ENCODE measurements around the gene SOBP.

Gene SOBP

DNA sequence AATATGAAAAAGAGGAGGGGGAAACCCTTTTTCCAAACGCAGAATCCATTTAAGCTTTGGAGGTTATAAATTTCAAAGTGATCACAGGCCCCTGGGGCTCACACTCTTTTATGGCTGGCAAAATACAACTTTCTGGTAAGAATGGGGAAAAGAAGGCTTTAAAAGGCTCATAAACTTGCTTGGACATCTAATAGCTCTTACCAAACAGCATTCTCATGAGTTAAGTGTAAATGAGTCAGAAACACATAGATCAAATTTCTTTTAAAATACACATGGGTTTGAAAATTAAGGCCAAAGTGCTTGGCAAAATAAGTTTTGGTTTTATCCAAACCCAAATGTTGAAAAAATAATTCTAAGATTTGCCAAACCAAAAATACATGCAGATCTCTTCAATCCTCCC is 154.6 kb downstream of the SOBP start:
- POLR2A ChIA-PET, result no interaction called here
- CTCF ChIA-PET, result interaction anchor here (0.9 to 1.0 kb wide), 2 partner anchors 11 to 13 kb away, joined by 3 read pairs; no protein-coding TSS in a partner anchor
- H3K36me3 ChIP-seq (ENCODE audit: control insufficient read depth in 2 of 2, insufficient read depth in 1 of 2, low read length in 2 of 2), result peaks cover 0 to 3% of the 10 kb centered on the region in 2 experiments; a peak in 1 of 3 replicates
- H3K4me3 ChIP-seq (ENCODE audit: low read depth, low read length), result no peak overlapping the region
- H3K4me1 ChIP-seq (ENCODE audit: control insufficient read depth, insufficient read depth, low read length), result peaks cover 8% of the 10 kb centered on the region; the same call in 1 of the 2 replicates
- no peak overlapping the region for H3K27ac ChIP-seq (ENCODE audit: extremely low read depth, low read depth, low read length)
- H3K9me3 ChIP-seq (ENCODE audit: control insufficient read depth, insufficient read depth, low read depth, low read length), result no peaks in the 10 kb centered on the region
- TF ChIP-seq, protein P1, sequence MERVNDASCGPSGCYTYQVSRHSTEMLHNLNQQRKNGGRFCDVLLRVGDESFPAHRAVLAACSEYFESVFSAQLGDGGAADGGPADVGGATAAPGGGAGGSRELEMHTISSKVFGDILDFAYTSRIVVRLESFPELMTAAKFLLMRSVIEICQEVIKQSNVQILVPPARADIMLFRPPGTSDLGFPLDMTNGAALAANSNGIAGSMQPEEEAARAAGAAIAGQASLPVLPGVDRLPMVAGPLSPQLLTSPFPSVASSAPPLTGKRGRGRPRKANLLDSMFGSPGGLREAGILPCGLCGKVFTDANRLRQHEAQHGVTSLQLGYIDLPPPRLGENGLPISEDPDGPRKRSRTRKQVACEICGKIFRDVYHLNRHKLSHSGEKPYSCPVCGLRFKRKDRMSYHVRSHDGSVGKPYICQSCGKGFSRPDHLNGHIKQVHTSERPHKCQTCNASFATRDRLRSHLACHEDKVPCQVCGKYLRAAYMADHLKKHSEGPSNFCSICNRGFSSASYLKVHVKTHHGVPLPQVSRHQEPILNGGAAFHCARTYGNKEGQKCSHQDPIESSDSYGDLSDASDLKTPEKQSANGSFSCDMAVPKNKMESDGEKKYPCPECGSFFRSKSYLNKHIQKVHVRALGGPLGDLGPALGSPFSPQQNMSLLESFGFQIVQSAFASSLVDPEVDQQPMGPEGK (tag by site-specific recombination; IDR thresholded peaks at IDR 0.05), result no peak
- TF ChIP-seq, protein P2, sequence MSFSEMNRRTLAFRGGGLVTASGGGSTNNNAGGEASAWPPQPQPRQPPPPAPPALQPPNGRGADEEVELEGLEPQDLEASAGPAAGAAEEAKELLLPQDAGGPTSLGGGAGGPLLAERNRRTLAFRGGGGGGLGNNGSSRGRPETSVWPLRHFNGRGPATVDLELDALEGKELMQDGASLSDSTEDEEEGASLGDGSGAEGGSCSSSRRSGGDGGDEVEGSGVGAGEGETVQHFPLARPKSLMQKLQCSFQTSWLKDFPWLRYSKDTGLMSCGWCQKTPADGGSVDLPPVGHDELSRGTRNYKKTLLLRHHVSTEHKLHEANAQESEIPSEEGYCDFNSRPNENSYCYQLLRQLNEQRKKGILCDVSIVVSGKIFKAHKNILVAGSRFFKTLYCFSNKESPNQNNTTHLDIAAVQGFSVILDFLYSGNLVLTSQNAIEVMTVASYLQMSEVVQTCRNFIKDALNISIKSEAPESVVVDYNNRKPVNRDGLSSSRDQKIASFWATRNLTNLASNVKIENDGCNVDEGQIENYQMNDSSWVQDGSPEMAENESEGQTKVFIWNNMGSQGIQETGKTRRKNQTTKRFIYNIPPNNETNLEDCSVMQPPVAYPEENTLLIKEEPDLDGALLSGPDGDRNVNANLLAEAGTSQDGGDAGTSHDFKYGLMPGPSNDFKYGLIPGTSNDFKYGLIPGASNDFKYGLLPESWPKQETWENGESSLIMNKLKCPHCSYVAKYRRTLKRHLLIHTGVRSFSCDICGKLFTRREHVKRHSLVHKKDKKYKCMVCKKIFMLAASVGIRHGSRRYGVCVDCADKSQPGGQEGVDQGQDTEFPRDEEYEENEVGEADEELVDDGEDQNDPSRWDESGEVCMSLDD (tag by site-specific recombination; IDR thresholded peaks at IDR 0.05), result no peak
- TF ChIP-seq HOXA7 (CRISPR knock-in tag; IDR thresholded peaks at IDR 0.05; ENCODE audit: borderline replicate concordance) (no peak), ZNF341 (tag by site-specific recombination; IDR thresholded peaks at IDR 0.05; ENCODE audit: low read depth) (no peak), ZNF654 (tag by site-specific recombination; IDR thresholded peaks at IDR 0.05; ENCODE audit: low read depth) (no peak), ZSCAN30 (tag by site-specific recombination; IDR thresholded peaks at IDR 0.05) (0 out of 2 replicates have a peak, but pooled peaks have one; percentile 35), ZNF549 (tag by site-specific recombination; IDR thresholded peaks at IDR 0.05) (no peak), ZNF133 (tag by site-specific recombination; IDR thresholded peaks at IDR 0.05) (no peak), FEZF1 (tag by site-specific recombination; IDR thresholded peaks at IDR 0.05) (peak; percentile 81), ZNF585B (tag by site-specific recombination; IDR thresholded peaks at IDR 0.05) (no peak), PRDM1 (tag by site-specific recombination; IDR thresholded peaks at IDR 0.05) (no peak), ZNF660 (tag by site-specific recombination; IDR thresholded peaks at IDR 0.05) (no peak), GLIS2 (tag by site-specific recombination; IDR thresholded peaks at IDR 0.05) (no peak), ZNF19 (tag by site-specific recombination; IDR thresholded peaks at IDR 0.05; ENCODE audit: low read depth) (no peak), ZEB2 (tag by site-specific recombination; IDR thresholded peaks at IDR 0.05) (no peak)
- TF ChIP-seq, protein P3, sequence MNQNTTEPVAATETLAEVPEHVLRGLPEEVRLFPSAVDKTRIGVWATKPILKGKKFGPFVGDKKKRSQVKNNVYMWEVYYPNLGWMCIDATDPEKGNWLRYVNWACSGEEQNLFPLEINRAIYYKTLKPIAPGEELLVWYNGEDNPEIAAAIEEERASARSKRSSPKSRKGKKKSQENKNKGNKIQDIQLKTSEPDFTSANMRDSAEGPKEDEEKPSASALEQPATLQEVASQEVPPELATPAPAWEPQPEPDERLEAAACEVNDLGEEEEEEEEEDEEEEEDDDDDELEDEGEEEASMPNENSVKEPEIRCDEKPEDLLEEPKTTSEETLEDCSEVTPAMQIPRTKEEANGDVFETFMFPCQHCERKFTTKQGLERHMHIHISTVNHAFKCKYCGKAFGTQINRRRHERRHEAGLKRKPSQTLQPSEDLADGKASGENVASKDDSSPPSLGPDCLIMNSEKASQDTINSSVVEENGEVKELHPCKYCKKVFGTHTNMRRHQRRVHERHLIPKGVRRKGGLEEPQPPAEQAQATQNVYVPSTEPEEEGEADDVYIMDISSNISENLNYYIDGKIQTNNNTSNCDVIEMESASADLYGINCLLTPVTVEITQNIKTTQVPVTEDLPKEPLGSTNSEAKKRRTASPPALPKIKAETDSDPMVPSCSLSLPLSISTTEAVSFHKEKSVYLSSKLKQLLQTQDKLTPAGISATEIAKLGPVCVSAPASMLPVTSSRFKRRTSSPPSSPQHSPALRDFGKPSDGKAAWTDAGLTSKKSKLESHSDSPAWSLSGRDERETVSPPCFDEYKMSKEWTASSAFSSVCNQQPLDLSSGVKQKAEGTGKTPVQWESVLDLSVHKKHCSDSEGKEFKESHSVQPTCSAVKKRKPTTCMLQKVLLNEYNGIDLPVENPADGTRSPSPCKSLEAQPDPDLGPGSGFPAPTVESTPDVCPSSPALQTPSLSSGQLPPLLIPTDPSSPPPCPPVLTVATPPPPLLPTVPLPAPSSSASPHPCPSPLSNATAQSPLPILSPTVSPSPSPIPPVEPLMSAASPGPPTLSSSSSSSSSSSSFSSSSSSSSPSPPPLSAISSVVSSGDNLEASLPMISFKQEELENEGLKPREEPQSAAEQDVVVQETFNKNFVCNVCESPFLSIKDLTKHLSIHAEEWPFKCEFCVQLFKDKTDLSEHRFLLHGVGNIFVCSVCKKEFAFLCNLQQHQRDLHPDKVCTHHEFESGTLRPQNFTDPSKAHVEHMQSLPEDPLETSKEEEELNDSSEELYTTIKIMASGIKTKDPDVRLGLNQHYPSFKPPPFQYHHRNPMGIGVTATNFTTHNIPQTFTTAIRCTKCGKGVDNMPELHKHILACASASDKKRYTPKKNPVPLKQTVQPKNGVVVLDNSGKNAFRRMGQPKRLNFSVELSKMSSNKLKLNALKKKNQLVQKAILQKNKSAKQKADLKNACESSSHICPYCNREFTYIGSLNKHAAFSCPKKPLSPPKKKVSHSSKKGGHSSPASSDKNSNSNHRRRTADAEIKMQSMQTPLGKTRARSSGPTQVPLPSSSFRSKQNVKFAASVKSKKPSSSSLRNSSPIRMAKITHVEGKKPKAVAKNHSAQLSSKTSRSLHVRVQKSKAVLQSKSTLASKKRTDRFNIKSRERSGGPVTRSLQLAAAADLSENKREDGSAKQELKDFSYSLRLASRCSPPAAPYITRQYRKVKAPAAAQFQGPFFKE (tag by site-specific recombination; IDR thresholded peaks at IDR 0.05; ENCODE audit: borderline replicate concordance), result no peak
- TF ChIP-seq, protein P4, sequence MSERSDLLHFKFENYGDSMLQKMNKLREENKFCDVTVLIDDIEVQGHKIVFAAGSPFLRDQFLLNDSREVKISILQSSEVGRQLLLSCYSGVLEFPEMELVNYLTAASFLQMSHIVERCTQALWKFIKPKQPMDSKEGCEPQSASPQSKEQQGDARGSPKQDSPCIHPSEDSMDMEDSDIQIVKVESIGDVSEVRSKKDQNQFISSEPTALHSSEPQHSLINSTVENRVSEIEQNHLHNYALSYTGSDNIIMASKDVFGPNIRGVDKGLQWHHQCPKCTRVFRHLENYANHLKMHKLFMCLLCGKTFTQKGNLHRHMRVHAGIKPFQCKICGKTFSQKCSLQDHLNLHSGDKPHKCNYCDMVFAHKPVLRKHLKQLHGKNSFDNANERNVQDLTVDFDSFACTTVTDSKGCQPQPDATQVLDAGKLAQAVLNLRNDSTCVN (tag by site-specific recombination; optimal IDR thresholded peaks at IDR 0.05), result no peak
- TF ChIP-seq, protein P5, sequence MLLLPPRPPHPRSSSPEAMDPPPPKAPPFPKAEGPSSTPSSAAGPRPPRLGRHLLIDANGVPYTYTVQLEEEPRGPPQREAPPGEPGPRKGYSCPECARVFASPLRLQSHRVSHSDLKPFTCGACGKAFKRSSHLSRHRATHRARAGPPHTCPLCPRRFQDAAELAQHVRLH (tag by site-specific recombination; IDR thresholded peaks at IDR 0.05), result no peak
- TF ChIP-seq, protein P6, sequence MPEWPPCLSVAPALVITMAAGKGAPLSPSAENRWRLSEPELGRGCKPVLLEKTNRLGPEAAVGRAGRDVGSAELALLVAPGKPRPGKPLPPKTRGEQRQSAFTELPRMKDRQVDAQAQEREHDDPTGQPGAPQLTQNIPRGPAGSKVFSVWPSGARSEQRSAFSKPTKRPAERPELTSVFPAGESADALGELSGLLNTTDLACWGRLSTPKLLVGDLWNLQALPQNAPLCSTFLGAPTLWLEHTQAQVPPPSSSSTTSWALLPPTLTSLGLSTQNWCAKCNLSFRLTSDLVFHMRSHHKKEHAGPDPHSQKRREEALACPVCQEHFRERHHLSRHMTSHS (tag by site-specific recombination; IDR thresholded peaks at IDR 0.05), result no peak
- TF ChIP-seq, protein P7, sequence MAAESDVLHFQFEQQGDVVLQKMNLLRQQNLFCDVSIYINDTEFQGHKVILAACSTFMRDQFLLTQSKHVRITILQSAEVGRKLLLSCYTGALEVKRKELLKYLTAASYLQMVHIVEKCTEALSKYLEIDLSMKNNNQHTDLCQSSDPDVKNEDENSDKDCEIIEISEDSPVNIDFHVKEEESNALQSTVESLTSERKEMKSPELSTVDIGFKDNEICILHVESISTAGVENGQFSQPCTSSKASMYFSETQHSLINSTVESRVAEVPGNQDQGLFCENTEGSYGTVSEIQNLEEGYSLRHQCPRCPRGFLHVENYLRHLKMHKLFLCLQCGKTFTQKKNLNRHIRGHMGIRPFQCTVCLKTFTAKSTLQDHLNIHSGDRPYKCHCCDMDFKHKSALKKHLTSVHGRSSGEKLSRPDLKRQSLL (tag by site-specific recombination; IDR thresholded peaks at IDR 0.05), result no peak
- TF ChIP-seq, protein P8, sequence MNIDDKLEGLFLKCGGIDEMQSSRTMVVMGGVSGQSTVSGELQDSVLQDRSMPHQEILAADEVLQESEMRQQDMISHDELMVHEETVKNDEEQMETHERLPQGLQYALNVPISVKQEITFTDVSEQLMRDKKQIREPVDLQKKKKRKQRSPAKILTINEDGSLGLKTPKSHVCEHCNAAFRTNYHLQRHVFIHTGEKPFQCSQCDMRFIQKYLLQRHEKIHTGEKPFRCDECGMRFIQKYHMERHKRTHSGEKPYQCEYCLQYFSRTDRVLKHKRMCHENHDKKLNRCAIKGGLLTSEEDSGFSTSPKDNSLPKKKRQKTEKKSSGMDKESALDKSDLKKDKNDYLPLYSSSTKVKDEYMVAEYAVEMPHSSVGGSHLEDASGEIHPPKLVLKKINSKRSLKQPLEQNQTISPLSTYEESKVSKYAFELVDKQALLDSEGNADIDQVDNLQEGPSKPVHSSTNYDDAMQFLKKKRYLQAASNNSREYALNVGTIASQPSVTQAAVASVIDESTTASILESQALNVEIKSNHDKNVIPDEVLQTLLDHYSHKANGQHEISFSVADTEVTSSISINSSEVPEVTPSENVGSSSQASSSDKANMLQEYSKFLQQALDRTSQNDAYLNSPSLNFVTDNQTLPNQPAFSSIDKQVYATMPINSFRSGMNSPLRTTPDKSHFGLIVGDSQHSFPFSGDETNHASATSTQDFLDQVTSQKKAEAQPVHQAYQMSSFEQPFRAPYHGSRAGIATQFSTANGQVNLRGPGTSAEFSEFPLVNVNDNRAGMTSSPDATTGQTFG (tag by site-specific recombination; IDR thresholded peaks at IDR 0.05; ENCODE audit: borderline replicate concordance), result no peak

Measured in HEK293 (cell line).